ENCODE results near the gene ARSK. TPM values are rescaled to one million over a fixed set of nuclear protein-coding genes. Genes with fewer than 3 reads are reported as not detected.

The ARSK gene
- total and polyA plus RNA-seq, 7 donors, result 0.60 to 13.3 (median 6.7) TPM

DNA sequence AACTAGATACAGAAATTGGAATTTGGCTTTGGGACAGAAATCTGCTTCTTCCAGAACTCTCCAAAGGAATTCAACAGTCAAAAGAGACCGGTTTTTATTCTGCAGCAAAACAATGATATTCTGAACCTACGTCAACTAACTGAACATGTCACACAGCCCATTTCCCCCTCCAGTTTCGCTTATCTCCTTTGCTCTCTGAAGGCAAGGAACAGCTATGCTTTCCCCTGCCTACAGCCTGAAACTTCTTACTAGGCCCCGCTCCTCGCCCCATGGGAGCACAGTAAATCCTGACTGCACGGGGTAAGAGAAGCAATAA is 612 bp upstream of the ARSK start:
- whole genome bisulfite sequencing, 2 donors, result 0 to 1% methylated on average over 6 of the region's 6 CpGs
- peaks cover 0 to 13% (median 4%) of the 10 kb centered on the region in 4 donors for H3K36me3 ChIP-seq
- intact Hi-C loops (cut with DNase I), result loop anchor here (10.0 kb wide), 2 partner anchors 291 to 411 kb away; partner anchors contain the start of gene ELL2

DNA sequence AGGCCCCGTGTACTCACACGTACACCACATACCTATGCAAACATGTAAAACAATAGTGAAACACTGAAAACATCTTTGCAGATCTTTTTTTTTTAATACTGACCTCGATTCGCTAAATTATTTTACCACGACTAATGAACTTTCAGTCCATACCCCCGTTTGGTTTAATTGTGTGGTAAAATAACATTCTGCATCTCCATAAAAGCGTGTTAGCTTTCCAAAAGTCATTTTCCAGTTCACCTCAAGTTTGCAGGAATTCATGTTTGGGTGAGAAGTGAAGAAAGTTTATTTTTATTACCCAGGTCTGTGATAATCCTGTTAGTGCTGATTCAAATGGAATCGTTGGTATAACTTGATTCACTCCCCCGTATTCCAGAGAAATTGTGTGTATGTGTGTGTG is 652 bp downstream of the ARSK start:
- TF ChIP-seq POLR2AphosphoS5 (IDR thresholded peaks at IDR 0.05), result no peak
- TF ChIP-seq EP300 (IDR thresholded peaks at IDR 0.05), result no peak
- no peak for TF ChIP-seq POLR2A (IDR thresholded peaks at IDR 0.05)
- TF ChIP-seq, protein P1, sequence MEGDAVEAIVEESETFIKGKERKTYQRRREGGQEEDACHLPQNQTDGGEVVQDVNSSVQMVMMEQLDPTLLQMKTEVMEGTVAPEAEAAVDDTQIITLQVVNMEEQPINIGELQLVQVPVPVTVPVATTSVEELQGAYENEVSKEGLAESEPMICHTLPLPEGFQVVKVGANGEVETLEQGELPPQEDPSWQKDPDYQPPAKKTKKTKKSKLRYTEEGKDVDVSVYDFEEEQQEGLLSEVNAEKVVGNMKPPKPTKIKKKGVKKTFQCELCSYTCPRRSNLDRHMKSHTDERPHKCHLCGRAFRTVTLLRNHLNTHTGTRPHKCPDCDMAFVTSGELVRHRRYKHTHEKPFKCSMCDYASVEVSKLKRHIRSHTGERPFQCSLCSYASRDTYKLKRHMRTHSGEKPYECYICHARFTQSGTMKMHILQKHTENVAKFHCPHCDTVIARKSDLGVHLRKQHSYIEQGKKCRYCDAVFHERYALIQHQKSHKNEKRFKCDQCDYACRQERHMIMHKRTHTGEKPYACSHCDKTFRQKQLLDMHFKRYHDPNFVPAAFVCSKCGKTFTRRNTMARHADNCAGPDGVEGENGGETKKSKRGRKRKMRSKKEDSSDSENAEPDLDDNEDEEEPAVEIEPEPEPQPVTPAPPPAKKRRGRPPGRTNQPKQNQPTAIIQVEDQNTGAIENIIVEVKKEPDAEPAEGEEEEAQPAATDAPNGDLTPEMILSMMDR (IDR thresholded peaks at IDR 0.05), result no peak
- no peaks in the 10 kb centered on the region for H3K9me3 ChIP-seq
- no peak for DNase-seq
- peak overlapping the region; percentile 59 to 90 (median 74) for H3K4me3 ChIP-seq
- peak overlapping the region; percentile 81 to 93 (median 90) for H3K27ac ChIP-seq
- WGBS, 2 donors, result 0% methylated on average over 9 of the region's 9 CpGs
- peaks cover 0 to 28% (median 20%) of the 10 kb centered on the region in 4 donors for H3K4me1 ChIP-seq
- intact Hi-C loops (cut with DNase I), result loop anchor here (5.0 to 10.0 kb wide), 3 partner anchors 92 to 409 kb away; partner anchors contain the start of genes ELL2 and RFESD
- peaks cover 0 to under 1% (median 0%) of the 10 kb centered on the region in 4 donors for H3K36me3 ChIP-seq
- no peaks in the 10 kb centered on the region for H3K27me3 ChIP-seq

More for the DNA sequence above, 612 bp upstream of the ARSK start:
- TF ChIP-seq, protein P1 (IDR thresholded peaks at IDR 0.05), result no peak
- TF ChIP-seq EP300 (IDR thresholded peaks at IDR 0.05), result no peak
- Histone ChIP-seq H3K27me3 (no peaks in the 10 kb centered on the region), H3K4me1 (peaks cover 0 to 28% (median 20%) of the 10 kb centered on the region in 4 donors), H3K4me3 (peak overlapping the region; percentile 59 to 90 (median 74)), H3K9me3 (no peaks in the 10 kb centered on the region), H3K27ac (peak overlapping the region; percentile 81 to 93 (median 90))
- no peak for DNase-seq

DNA sequence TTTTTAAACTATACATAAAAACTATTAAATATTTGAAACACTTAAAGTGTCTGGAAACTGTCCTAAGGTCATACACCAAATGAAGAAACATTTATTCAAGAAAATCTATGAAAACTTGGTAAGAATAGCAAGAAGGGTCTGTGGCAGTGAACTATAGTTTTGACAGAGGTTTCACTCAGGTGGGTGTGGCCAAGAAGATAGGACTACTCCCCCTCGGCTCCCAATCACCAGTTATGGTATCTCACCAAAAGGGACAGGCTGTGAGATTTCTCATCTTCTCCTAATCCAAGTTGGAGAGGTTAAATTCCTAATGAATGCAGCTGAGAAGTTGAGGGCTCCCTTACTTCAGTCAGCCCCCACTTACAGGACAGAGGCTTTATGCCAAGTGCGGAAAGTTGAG is 2.9 kb downstream of the ARSK start:
- no peak overlapping the region for H3K27ac ChIP-seq
- H3K4me1 ChIP-seq, result peaks cover 0 to 22% (median 20%) of the 10 kb centered on the region in 4 donors
- intact Hi-C loops (cut with DNase I), result loop anchor here (5.0 to 10.0 kb wide), 3 partner anchors 89 to 407 kb away; partner anchors contain the start of genes ELL2 and RFESD
- no peak for DNase-seq
- 87 to 95% methylated on average over 2 of the region's 2 CpGs for WGBS, 2 donors
- H3K4me3 ChIP-seq, result no peak overlapping the region
- H3K27me3 ChIP-seq, result no peaks in the 10 kb centered on the region
- H3K9me3 ChIP-seq, result no peaks in the 10 kb centered on the region
- no peaks in the 10 kb centered on the region for H3K36me3 ChIP-seq
- TF ChIP-seq, protein P1 (IDR thresholded peaks at IDR 0.05), result no peak
- no peak for TF ChIP-seq EP300 (IDR thresholded peaks at IDR 0.05)
- no peak for TF ChIP-seq POLR2AphosphoS5 (IDR thresholded peaks at IDR 0.05)
- TF ChIP-seq POLR2A (IDR thresholded peaks at IDR 0.05), result no peak

DNA sequence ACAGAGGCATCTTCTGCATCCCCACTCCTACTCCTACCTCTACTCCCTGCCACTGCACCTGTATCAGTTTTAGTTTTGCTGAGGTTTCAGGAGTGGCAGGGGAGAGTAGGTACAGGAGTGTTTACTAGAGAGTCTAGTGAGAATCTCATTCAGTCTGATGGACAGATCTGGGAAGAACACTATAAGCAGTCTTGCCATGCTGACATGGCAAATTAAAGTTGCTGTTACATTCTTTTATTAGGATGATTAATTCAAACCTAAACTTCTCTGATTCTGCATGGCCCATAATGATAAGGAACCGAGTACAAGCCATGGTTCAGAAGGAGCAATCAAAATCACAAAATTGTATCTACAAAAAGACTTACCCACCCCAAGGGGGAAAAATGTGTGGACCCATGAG is 7.4 kb downstream of the ARSK start:
- no peaks in the 10 kb centered on the region for H3K4me1 ChIP-seq
- H3K27ac ChIP-seq, result no peak overlapping the region
- H3K36me3 ChIP-seq, result peaks cover 0 to 14% (median under 1%) of the 10 kb centered on the region in 4 donors
- TF ChIP-seq POLR2A (IDR thresholded peaks at IDR 0.05) (no peak), POLR2AphosphoS5 (IDR thresholded peaks at IDR 0.05) (no peak), EP300 (IDR thresholded peaks at IDR 0.05) (no peak)
- TF ChIP-seq, protein P1 (IDR thresholded peaks at IDR 0.05), result no peak
- DNase-seq, result no peak
- no peaks in the 10 kb centered on the region for H3K27me3 ChIP-seq
- no peak overlapping the region for H3K4me3 ChIP-seq
- H3K9me3 ChIP-seq, result no peaks in the 10 kb centered on the region
- 91 to 94% methylated on average over 1 of the region's 1 CpG for WGBS, 2 donors
- intact Hi-C loops (cut with DNase I), result no loop called here

DNA sequence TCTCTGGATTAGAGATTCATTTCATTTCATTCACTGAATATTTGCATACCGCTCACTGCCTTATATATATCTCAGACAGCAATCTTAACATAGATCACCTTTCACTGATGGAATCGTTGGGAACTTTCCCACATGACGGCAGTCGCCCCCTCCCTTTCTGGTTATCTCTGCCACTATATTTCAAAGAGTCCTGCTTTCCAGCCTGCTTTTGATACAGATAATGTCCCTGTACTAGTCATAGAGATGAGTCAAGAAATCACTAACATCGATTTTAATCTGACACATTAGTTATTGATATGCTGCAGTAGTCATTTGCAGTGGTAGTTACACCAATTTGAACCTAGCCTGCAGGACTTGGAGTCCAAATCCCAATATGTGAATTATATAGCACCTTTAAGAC is 8.5 kb downstream of the ARSK start:
- Histone ChIP-seq H3K4me1 (no peaks in the 10 kb centered on the region), H3K4me3 (no peak overlapping the region), H3K36me3 (peaks cover 0 to 24% (median 2%) of the 10 kb centered on the region in 4 donors), H3K27ac (no peak overlapping the region), H3K9me3 (no peaks in the 10 kb centered on the region), H3K27me3 (no peaks in the 10 kb centered on the region)
- WGBS, 2 donors, result 93 to 95% methylated on average over 5 of the region's 5 CpGs
- no peak for DNase-seq
- TF ChIP-seq EP300 (IDR thresholded peaks at IDR 0.05) (no peak), POLR2A (IDR thresholded peaks at IDR 0.05) (no peak), POLR2AphosphoS5 (IDR thresholded peaks at IDR 0.05) (no peak)
- TF ChIP-seq, protein P1 (IDR thresholded peaks at IDR 0.05), result no peak
- intact Hi-C loops (cut with DNase I), result no loop called here

All from sigmoid colon (tissue), 7 donors.